HCT116 (cell line): Measurements from ENCODE around the gene SPOP. TPM values are rescaled to one million over a fixed set of nuclear protein-coding genes. Genes with fewer than 3 reads are reported as not detected.

ENCODE experiments used
- ATAC-seq: fragments of 200-7000 bp; cut with Tn5 transposase; 2 replicates; pipeline ENCODE4 v1.9.1; 2020; ENCODE audit warnings: mild to moderate bottlenecking, moderate library complexity
- BruUV-seq: library from RNA; stranded (reverse); fragments of 400-500 nt; replicated peaks from 2 replicates; lab custom pipeline; 2021; lab: Mats Ljungman, UMichigan
- CTCF ChIA-PET: fragments of 300-600 bp; sonication (Branson Sonifier 250); formaldehyde crosslinking; loops from one replicate; lab custom pipeline; 2021; ENCODE audit warnings: antibody characterized with exemption; lab: Charles Lee
- POLR2A ChIA-PET: fragments of 300-600, 350-600 bp; sonication (Branson Sonifier 250); formaldehyde crosslinking; loops from one replicate; lab custom pipeline; 2021; ENCODE audit warnings: antibody characterized with exemption; lab: Charles Lee
- RAD21 ChIA-PET, 2 experiments: fragments of 300-600 bp; sonication (Branson Sonifier 250); formaldehyde crosslinking; loops; one replicate each; lab custom pipeline; 2023; ENCODE audit warnings: low total read pairs in 2 of 2; ENCODE audit not compliant: uncharacterized antibody in 2 of 2, unreplicated experiment in 2 of 2, low non-redundant PET in 1 of 2; lab: Charles Lee
- DNase-seq: peaks from one replicate; pipeline ENCODE4 v3.0.0-alpha.2; 2010; ENCODE audit warnings: low read depth, low spot score
- H2AFZ ChIP-seq: fragments of 200-600 bp; shearing (Covaris generic), sonication (generic); 2 replicates; pipeline ENCODE4 v1.6.1; 2017; ENCODE audit warnings: low read depth, mixed run types, mixed read lengths, antibody characterized with exemption, low read length; ENCODE audit not compliant: poor library complexity, severe bottlenecking
- H3K27ac ChIP-seq: 2 replicates; pipeline ENCODE4 v1.5.1; 2012; ENCODE audit warnings: low read depth, low read length
- H3K27me3 ChIP-seq: fragments of 200-600 bp; sonication (generic); 2 replicates; pipeline ENCODE4 v1.6.1; 2016; ENCODE audit warnings: mixed run types, low read length, mixed read lengths; ENCODE audit not compliant: insufficient read depth
- H3K36me3 ChIP-seq, 2 experiments: fragments of 200-500 bp in 1 of 2; fragments of 200-600 bp in 1 of 2; sonication (Bioruptor generic) in 1 of 2; sonication (generic) in 1 of 2; 2 replicates each; pipeline versions ENCODE4 v1.5.1 to v1.6.1; 2014 to 2016; ENCODE audit warnings: low read length in 2 of 2, inconsistent platforms in 1 of 2, mixed read lengths in 1 of 2, mixed run types in 1 of 2; ENCODE audit not compliant: insufficient read depth in 2 of 2, control insufficient read depth in 1 of 2
- H3K4me1 ChIP-seq, 2 experiments: fragments of 200-600 bp in 1 of 2; sonication (generic) in 1 of 2; 2 replicates each; pipeline versions ENCODE4 v1.5.1 to v1.6.1; 2012 to 2017; ENCODE audit warnings: low read length in 2 of 2, inconsistent platforms in 1 of 2, mild to moderate bottlenecking in 1 of 2, mixed read lengths in 1 of 2, mixed run types in 1 of 2, moderate library complexity in 1 of 2; ENCODE audit not compliant: insufficient read depth in 2 of 2, control insufficient read depth in 1 of 2
- H3K4me2 ChIP-seq: fragments of 200-600 bp; sonication (generic); 2 replicates; pipeline ENCODE4 v1.6.1; 2017; ENCODE audit warnings: mixed run types, low read length, mixed read lengths
- H3K4me3 ChIP-seq, 2 experiments: fragments of 200-600 bp in 1 of 2; sonication (generic) in 1 of 2; replicated peaks in 1 of 2; 2 replicates each; pipeline ENCODE4 v1.5.1; 2011 to 2016; ENCODE audit warnings: low read length in 2 of 2, control low read depth in 1 of 2, low read depth in 1 of 2, mild to moderate bottlenecking in 1 of 2, mixed read lengths in 1 of 2, mixed run types in 1 of 2
- H3K79me2 ChIP-seq: fragments of 200-600 bp; sonication (generic); 2 replicates; pipeline ENCODE4 v1.6.1; 2017; ENCODE audit warnings: mild to moderate bottlenecking, mixed run types, low read length, moderate library complexity, mixed read lengths; ENCODE audit not compliant: insufficient read depth
- H3K9ac ChIP-seq: fragments of 200-600 bp; sonication (generic); 2 replicates; pipeline ENCODE4 v1.6.1; 2016; ENCODE audit warnings: low read length, mixed read lengths
- H3K9me2 ChIP-seq: fragments of 200-600 bp; sonication (generic), shearing (Covaris generic); 2 replicates; pipeline ENCODE4 v1.6.1; 2017; ENCODE audit warnings: mixed run types, mild to moderate bottlenecking, moderate library complexity; ENCODE audit not compliant: insufficient read depth
- H3K9me3 ChIP-seq, 2 experiments: fragments of 200-500 bp in 1 of 2; fragments of 200-600 bp in 1 of 2; sonication (Bioruptor generic) in 1 of 2; sonication (generic) in 1 of 2; 2 replicates each; pipeline ENCODE4 v1.6.1; 2014 to 2017; ENCODE audit warnings: low read length in 2 of 2, mixed read lengths in 2 of 2, inconsistent platforms in 1 of 2, low read depth in 1 of 2, mild to moderate bottlenecking in 1 of 2, mixed run types in 1 of 2, moderate library complexity in 1 of 2; ENCODE audit not compliant: control insufficient read depth in 1 of 2, insufficient read depth in 1 of 2
- H4K20me1 ChIP-seq: fragments of 200-600 bp; sonication (generic), shearing (Covaris generic); 2 replicates; pipeline ENCODE4 v1.6.1; 2017; ENCODE audit warnings: mixed run types, mild to moderate bottlenecking, moderate library complexity; ENCODE audit not compliant: insufficient read depth
- ATF3 ChIP-seq: IDR thresholded peaks from 2 replicates; pipeline ENCODE4 v1.6.1; 2012
- CBX3 ChIP-seq: IDR thresholded peaks from 2 replicates; pipeline ENCODE4 v1.6.1; 2012; ENCODE audit warnings: low read depth
- CEBPB ChIP-seq: IDR thresholded peaks from 2 replicates; pipeline ENCODE4 v1.6.1; 2012; ENCODE audit warnings: low read depth
- ELF1 ChIP-seq: IDR thresholded peaks from 2 replicates; pipeline ENCODE4 v1.6.1; 2012; ENCODE audit warnings: low read depth, borderline replicate concordance
- EZH2 ChIP-seq: fragments of 200-600 bp; sonication (generic); IDR thresholded peaks from 2 replicates; pipeline ENCODE4 v1.6.1; 2017; ENCODE audit warnings: antibody characterized with exemption, mixed run types
- EZH2phosphoT487 ChIP-seq: fragments of 200-600 bp; IDR thresholded peaks from 2 replicates; pipeline ENCODE4 v1.6.1; 2018; ENCODE audit warnings: antibody characterized with exemption, borderline replicate concordance
- FOSL1 ChIP-seq: IDR thresholded peaks from 2 replicates; pipeline ENCODE4 v1.6.1; 2012; ENCODE audit warnings: low read depth
- JUND ChIP-seq: IDR thresholded peaks from 2 replicates; pipeline ENCODE4 v1.6.1; 2012
- POLR2AphosphoS5 ChIP-seq: IDR thresholded peaks from 2 replicates; pipeline ENCODE4 v1.6.1; 2011; ENCODE audit warnings: mild to moderate bottlenecking, low read depth, low read length, moderate library complexity
- REST ChIP-seq: IDR thresholded peaks from 2 replicates; pipeline ENCODE4 v1.6.1; 2012; ENCODE audit warnings: low read depth
- SIN3A ChIP-seq: IDR thresholded peaks from 2 replicates; pipeline ENCODE4 v1.6.1; 2012; ENCODE audit warnings: low read depth
- TCF7L2 ChIP-seq: IDR thresholded peaks from 2 replicates; pipeline ENCODE4 v1.7.0; 2011; ENCODE audit warnings: borderline replicate concordance, inconsistent platforms; ENCODE audit not compliant: insufficient read depth, insufficient read length; ENCODE audit errors: extremely low read depth
- intact Hi-C: fragments of 100-400 bp; cut with micrococcal nuclease; formaldehyde crosslinking; loops from 2 replicates; pipeline ENCODE4 v1.10.0; 2022
- total RNA-seq: library from RNA; stranded (reverse); gene quantifications from one replicate; pipeline ENCODE4 v1.2.1, GENCODE V29; 2021; ENCODE audit not compliant: unreplicated experiment
- TF ChIP-seq, protein P1 (sequence below), 3 experiments: fragments of 200-600 bp in 1 of 3; sonication (generic) in 1 of 3; IDR thresholded peaks in 2 of 3; conservative IDR thresholded peaks in 1 of 3; 2 replicates each; pipeline ENCODE4 v1.5.1; 2012 to 2017; ENCODE audit warnings: low read depth in 2 of 3, low read length in 2 of 3, antibody characterized with exemption in 1 of 3, borderline replicate concordance in 1 of 3, control low read depth in 1 of 3, mild to moderate bottlenecking in 1 of 3, mixed read lengths in 1 of 3, mixed run types in 1 of 3, moderate library complexity in 1 of 3; ENCODE audit not compliant: insufficient read depth in 1 of 3
- TF ChIP-seq, protein P2 (sequence below): IDR thresholded peaks from 2 replicates; pipeline ENCODE4 v1.6.1; 2011; ENCODE audit warnings: mild to moderate bottlenecking, low read length, moderate library complexity; ENCODE audit not compliant: insufficient replicate concordance; ENCODE audit errors: extremely low read depth

SPOP gene
- total RNA-seq, 1 experiment from 2014 or later = 85.1 TPM

- TF ChIP-seq, protein P1, sequence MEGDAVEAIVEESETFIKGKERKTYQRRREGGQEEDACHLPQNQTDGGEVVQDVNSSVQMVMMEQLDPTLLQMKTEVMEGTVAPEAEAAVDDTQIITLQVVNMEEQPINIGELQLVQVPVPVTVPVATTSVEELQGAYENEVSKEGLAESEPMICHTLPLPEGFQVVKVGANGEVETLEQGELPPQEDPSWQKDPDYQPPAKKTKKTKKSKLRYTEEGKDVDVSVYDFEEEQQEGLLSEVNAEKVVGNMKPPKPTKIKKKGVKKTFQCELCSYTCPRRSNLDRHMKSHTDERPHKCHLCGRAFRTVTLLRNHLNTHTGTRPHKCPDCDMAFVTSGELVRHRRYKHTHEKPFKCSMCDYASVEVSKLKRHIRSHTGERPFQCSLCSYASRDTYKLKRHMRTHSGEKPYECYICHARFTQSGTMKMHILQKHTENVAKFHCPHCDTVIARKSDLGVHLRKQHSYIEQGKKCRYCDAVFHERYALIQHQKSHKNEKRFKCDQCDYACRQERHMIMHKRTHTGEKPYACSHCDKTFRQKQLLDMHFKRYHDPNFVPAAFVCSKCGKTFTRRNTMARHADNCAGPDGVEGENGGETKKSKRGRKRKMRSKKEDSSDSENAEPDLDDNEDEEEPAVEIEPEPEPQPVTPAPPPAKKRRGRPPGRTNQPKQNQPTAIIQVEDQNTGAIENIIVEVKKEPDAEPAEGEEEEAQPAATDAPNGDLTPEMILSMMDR (IDR thresholded peaks at IDR 0.05 in 2 of 3, conservative IDR thresholded peaks at IDR 0.05 in 1 of 3; ENCODE audit: borderline replicate concordance in 1 of 3, insufficient read depth in 1 of 3, low read depth in 2 of 3, low read length in 2 of 3) = no peak
- TF ChIP-seq SIN3A (no peak), FOSL1 (no peak), ATF3 (no peak), JUND (no peak), POLR2AphosphoS5 (no peak), EZH2 (no peak), CEBPB (no peak), CBX3 (no peak), EZH2phosphoT487 (no peak), REST (no peak), ELF1 (no peak), TCF7L2 (no peak)
- TF ChIP-seq, protein P2, sequence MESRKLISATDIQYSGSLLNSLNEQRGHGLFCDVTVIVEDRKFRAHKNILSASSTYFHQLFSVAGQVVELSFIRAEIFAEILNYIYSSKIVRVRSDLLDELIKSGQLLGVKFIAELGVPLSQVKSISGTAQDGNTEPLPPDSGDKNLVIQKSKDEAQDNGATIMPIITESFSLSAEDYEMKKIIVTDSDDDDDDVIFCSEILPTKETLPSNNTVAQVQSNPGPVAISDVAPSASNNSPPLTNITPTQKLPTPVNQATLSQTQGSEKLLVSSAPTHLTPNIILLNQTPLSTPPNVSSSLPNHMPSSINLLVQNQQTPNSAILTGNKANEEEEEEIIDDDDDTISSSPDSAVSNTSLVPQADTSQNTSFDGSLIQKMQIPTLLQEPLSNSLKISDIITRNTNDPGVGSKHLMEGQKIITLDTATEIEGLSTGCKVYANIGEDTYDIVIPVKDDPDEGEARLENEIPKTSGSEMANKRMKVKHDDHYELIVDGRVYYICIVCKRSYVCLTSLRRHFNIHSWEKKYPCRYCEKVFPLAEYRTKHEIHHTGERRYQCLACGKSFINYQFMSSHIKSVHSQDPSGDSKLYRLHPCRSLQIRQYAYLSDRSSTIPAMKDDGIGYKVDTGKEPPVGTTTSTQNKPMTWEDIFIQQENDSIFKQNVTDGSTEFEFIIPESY = no peak
- DNase-seq (no peak), ATAC-seq (no peak)
- Histone ChIP-seq H3K9ac (no peak overlapping the region), H3K36me3 (no peaks in the 10 kb centered on the region), H2AFZ (no peak overlapping the region), H3K9me3 (no peaks in the 10 kb centered on the region), H3K27ac (no peak overlapping the region), H3K4me1 (peaks cover 5 to 8% of the 10 kb centered on the region in 2 experiments; a peak in 3 of 4 replicates), H3K4me3 (no peak overlapping the region), H3K9me2 (no peaks in the 10 kb centered on the region), H3K27me3 (no peaks in the 10 kb centered on the region), H3K4me2 (no peak overlapping the region), H3K79me2 (peaks cover 80% of the 10 kb centered on the region), H4K20me1 (no peaks in the 10 kb centered on the region)
- intact Hi-C loops = no loop called here
- CTCF ChIA-PET = no interaction called here
- POLR2A ChIA-PET = no interaction called here
- no TSS peak for BruUV-seq
- RAD21 ChIA-PET = no interaction called here
These were observed 46.4 kb downstream of the SPOP start for GRCh38 chr17:49631496-49631895.
